ENCODE measurements around the gene TEX51.

The TEX51 gene
- total RNA-seq = 0 reads per million in 2 donors

GRCh38 chr2:126898636-126899035 is at the start of gene TEX51:
Gene TEX51 (plus strand): TSS chr2:126898890. CDS start chr2:126898919, 29 bp downstream.
- DNase-seq = no peak

GRCh38 chr2:126849054-126849453 is 49.6 kb upstream of the TEX51 start:
- no peak for DNase-seq

GRCh38 chr2:126849486-126849885 is 49.2 kb upstream of the TEX51 start:
- no peak for DNase-seq

GRCh38 chr2:126849991-126850535 is 48.6 kb upstream of the TEX51 start:
- no peak for DNase-seq

GRCh38 chr2:126850940-126851339 is 47.8 kb upstream of the TEX51 start:
- DNase-seq = no peak

GRCh38 chr2:126851756-126852155 is 46.9 kb upstream of the TEX51 start:
- DNase-seq = no peak

- DNase-seq = no peak
Observed at GRCh38 chr2:126852361-126852760, 46.3 kb upstream of the TEX51 start.

GRCh38 chr2:126855606-126856005 is 43.1 kb upstream of the TEX51 start:
- DNase-seq = no peak

GRCh38 chr2:126856403-126856802 is 42.3 kb upstream of the TEX51 start:
- DNase-seq = no peak

GRCh38 chr2:126857502-126857901 is 41.2 kb upstream of the TEX51 start:
- DNase-seq = no peak

GRCh38 chr2:126858013-126858412 is 40.7 kb upstream of the TEX51 start:
- DNase-seq = no peak

- DNase-seq = no peak
Observed at GRCh38 chr2:126858436-126858835, 40.3 kb upstream of the TEX51 start.

- DNase-seq = no peak
Observed at GRCh38 chr2:126858991-126859390, 39.7 kb upstream of the TEX51 start.

GRCh38 chr2:126859631-126860030 is 39.1 kb upstream of the TEX51 start:
- no peak for DNase-seq

GRCh38 chr2:126860385-126860784 is 38.3 kb upstream of the TEX51 start:
- DNase-seq = no peak

GRCh38 chr2:126862730-126863129 is 36.0 kb upstream of the TEX51 start:
- no peak for DNase-seq

GRCh38 chr2:126863336-126864015 is 35.2 kb upstream of the TEX51 start:
- no peak for DNase-seq

GRCh38 chr2:126864861-126865260 is 33.8 kb upstream of the TEX51 start:
- DNase-seq = no peak

- DNase-seq = no peak
Observed at GRCh38 chr2:126866451-126866850, 32.2 kb upstream of the TEX51 start.

- no peak for DNase-seq
Observed at GRCh38 chr2:126874961-126875360, 23.7 kb upstream of the TEX51 start.

GRCh38 chr2:126876631-126877030 is 22.1 kb upstream of the TEX51 start:
- DNase-seq = no peak

- no peak for DNase-seq
Observed at GRCh38 chr2:126877041-126877440, 21.6 kb upstream of the TEX51 start.

- no peak for DNase-seq
Observed at GRCh38 chr2:126877861-126878565, 20.7 kb upstream of the TEX51 start.

GRCh38 chr2:126878601-126879000 is 20.1 kb upstream of the TEX51 start:
- no peak for DNase-seq
